GM19025 (cell line): ENCODE results near the gene TTLL3.
"Not testable (repeated sequence)": the region's sequence is repeated elsewhere in the genome, so short reads cannot be mapped to it uniquely, and the experiment has no call there.

Experiments
- ATAC-seq: cut with Tn5 transposase; IDR thresholded peaks from one replicate; pipeline ENCODE4 v1.9.1; 2021; ENCODE audit warnings: mild to moderate bottlenecking, low read depth, moderate library complexity; ENCODE audit not compliant: unreplicated experiment

Gene TTLL3, protein sequence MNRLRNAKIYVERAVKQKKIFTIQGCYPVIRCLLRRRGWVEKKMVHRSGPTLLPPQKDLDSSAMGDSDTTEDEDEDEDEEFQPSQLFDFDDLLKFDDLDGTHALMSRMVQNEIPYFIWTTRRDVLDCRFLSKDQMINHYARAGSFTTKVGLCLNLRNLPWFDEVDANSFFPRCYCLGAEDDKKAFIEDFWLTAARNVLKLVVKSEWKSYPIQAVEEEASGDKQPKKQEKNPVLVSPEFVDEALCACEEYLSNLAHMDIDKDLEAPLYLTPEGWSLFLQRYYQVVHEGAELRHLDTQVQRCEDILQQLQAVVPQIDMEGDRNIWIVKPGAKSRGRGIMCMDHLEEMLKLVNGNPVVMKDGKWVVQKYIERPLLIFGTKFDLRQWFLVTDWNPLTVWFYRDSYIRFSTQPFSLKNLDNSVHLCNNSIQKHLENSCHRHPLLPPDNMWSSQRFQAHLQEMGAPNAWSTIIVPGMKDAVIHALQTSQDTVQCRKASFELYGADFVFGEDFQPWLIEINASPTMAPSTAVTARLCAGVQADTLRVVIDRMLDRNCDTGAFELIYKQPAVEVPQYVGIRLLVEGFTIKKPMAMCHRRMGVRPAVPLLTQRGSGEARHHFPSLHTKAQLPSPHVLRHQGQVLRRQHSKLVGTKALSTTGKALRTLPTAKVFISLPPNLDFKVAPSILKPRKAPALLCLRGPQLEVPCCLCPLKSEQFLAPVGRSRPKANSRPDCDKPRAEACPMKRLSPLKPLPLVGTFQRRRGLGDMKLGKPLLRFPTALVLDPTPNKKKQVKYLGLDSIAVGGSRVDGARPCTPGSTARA

DNA sequence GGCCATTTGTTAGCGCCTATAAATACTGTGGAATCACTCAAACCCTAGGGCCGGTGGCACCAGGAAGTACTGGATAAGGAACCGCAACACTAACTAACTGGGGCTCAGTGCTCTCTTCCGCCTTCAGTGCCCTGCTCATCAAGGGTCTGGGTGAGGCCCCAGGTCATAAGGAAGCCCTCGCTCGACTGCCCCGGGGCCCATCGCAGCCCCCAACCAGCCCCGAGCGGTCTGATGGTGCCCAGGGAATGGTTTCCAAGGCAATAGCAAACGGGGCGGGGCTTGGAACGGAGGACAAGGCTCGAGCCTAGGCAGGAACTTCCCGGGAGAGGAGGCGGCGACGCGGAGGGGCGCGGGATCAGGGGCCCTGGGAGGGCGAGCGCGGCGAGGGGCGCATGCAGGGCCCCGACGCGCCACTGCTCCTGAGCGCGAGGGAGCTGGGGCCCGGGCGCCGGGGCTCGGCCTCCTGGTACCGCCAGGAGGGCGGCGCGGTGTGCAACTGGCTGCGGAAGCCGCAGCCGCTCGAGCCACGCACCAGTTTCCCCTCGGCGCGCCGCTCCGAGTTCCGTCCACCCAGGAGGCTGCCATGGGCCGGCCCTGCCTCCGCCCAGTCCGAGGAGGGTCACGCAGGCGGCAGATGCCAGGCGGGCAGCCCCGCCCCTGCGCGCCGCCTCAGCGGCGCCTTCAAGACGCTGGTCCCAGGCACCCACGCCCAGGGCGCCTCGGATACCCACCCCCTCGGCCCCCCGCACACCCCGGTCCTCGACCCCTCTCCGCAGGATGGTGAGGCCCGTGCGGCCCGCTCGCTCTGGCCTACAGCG lies at the start of gene TTLL3:
Gene TTLL3 (plus strand): TSS at position 648 of the 818 bp plus-strand sequence. CDS start 400 bp downstream, outside the sequence.
- ATAC-seq = peak; percentile 49

DNA sequence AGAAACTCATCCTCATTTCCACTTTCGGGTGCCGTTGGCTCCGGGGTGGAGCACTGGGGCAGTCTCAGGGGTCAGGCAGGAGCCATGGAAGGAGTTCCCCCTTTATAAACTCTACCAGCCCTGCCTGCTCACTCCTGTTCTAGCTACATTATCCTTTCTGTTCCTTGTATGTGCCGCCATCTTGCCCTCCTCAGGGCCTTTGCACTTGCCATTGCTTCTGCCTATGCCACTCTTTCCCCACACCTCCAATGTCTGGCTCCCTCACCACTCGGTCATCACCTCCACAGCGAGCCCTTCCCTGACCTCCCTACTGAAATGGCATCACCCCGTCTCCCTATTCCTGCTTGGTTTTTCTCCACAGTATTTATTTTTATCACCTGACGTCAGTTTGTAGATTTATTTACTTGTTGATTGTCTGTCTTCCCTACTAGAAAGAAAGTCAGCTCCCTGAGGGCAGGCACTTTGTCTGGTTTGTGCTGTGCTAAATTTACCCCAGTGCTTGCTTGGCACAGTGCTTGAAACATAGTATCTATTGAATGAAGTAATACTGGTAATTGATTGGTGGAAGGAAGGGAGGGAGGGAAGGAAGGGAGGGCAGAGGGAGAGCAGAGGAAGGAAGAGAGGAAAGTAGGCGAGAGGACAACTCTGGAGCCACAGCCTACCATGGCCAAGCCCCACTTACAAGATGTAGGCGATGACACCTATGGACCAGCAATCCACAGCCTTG lies 49.1 kb upstream of the TTLL3 start:
- ATAC-seq = no peak

DNA sequence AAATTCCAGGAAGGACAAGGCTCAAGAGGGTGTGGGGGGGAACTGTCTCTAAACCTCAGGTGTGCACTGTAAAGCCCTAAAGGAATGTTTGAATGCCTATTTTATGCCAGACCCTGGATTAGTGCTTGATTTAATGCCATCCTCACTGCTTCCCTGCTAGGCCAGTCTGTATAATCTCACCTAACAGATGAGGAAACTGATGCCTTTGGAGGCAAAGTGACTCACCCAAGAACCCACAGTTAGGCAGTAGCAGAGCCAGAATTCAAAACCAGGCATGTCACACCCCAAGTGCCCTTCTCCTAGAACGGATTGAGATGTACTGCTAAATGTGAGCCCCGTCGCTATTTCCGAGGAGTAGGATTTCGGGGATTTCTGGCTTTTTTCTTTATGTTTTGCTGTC lies 48.1 kb upstream of the TTLL3 start:
- no peak for ATAC-seq

DNA sequence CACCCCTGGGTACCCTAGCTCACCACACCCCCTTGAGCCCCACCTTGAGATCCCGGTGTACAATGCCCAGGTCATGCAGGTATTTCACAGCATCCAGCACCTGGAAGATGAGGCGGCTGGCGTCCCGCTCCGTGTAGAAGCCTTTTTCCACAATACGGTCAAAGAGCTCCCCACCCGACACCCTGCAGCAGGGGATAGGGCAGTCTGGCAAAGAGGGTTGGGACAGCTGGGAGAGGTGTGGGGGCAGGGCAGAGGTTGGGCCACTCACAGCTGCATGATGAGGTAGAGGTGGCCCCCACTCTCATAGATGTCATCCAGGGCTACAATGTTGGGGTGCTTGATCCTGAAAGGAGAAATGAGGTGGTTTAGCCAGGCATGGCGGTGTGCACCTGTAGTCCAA lies 47.2 kb upstream of the TTLL3 start:
- ATAC-seq = no peak

DNA sequence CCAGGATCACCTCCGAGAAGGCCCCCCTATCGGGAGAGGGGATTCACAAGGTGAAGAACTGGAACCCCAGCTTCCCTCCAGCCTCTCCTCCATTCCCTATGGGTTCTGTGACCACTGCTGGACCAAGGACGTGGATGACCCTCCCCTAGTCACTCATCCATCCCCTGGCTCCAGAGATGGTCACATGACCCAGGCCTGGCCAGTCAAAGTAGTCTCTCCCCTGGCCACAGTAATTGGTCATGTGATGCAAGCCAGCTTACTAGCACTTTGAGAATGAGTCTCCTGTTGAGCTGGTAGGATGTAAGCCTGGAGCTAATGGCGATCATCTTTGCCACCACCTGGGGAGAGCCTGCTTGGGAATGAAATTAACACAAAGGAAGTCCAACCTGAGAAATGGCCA lies 44.2 kb upstream of the TTLL3 start:
- ATAC-seq = no peak

DNA sequence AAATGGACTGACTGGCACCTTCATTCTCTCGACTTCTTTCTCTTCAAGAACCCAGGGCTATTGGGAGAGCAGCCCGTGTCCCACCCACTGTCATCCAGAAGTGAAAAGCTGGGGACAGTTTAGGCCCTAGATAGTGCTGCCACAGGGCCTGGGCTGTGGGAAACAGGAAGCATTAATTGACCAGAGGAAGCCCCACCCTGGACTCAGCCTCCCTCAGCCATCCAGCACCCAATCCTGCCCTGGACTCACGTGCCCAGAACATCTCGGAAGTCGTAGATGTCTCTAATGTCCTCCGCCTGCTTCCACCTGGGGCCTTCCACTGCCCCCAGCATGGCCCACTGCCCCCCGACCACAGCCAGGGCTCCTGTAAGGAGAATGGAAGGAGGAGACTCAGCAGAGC lies 42.6 kb upstream of the TTLL3 start:
- ATAC-seq = no peak

DNA sequence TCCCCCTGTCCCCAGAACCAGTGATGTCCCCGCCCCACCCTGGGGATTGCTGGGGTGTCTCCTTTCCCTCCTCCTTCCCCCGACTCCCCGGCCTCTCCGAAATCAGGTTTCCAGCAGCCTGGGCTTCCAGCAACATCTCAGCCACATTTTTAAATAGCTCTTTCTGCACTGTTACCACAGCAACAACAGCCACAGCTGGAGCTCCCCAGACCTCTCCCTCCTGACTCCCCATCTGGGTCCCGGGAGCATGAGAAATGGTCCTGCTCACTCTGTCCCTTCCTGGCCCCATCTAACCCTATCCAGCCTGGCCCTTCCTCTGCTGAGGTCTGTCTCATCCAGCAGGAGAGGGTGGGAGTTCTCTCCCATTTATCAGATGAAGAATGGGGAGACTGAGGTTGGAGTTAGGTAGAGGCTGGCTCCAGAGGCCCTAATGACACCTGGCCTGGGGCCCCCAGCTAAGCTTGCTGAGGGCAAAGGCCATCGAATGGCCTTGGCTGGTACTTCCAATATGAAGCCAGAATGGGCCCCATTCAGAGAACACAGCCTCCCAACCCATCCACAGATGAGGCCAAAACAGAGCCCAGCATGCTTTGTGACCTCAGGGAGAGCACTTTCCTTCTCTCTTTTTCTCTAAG lies 41.8 kb upstream of the TTLL3 start:
- ATAC-seq = no peak

DNA sequence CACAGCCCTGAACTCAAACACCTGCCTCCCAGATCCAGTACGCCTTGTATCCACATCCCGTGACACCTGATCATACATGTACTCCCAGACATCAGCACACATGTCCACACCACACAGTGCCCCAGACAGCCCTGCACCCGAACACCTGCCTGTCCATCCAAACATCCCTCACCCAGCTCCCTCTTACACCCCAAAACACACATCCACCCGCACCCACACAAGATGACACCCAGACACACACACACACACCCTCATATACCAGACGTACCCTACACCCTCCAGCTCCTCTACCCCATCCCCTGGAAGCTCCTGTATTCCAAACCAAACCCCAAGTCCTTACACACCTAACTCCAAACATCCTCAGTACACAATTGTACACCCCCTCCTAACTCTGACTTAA lies 41.0 kb upstream of the TTLL3 start:
- ATAC-seq = no peak

DNA sequence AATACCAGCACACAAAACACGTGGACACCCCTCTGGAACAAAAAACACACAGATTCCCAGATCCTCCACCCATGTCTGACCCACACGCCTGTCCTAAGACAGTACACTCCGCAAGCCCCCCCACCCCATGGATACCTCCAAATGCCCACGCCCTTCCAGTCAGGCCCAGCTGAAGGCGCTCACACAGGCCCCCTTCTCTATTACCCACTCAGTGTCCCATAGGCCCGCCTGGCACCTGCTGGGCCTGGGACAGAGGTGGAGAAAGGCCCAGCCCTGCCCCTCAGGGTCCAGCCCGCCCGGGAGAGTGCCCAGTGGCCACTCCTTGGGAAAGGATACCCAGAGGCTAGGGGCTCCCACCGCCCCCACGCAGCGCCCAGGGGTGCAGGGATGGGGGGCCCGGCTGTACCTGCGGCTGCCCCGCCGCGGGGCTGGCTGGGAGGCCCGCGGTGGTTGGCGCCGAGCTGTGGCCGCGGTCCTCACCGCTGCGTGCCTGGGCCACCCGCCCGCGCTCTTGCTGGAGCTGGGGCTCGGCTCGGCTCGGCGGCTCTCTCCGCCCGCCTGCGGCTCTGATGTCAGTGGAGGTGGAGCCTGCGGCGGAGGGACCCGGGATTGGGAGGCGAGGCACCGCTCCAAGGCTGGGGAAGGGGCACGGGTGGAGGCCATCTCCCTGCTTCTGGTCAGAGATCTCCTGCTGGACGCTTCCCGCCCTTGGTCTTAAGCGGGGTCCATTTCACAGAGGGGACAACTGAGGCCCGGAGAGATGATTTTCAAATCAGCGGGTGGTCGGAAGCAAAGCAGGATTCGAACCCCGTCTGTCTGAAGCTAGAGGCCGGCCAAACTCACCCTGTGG lies 40.4 kb upstream of the TTLL3 start, which contains the start of gene CAMK1:
Gene CAMK1 (minus strand): TSS at position 522 of the 850 bp plus-strand sequence. CDS start 2,198 bp downstream, outside the sequence.
- peak; percentile 73 for ATAC-seq

DNA sequence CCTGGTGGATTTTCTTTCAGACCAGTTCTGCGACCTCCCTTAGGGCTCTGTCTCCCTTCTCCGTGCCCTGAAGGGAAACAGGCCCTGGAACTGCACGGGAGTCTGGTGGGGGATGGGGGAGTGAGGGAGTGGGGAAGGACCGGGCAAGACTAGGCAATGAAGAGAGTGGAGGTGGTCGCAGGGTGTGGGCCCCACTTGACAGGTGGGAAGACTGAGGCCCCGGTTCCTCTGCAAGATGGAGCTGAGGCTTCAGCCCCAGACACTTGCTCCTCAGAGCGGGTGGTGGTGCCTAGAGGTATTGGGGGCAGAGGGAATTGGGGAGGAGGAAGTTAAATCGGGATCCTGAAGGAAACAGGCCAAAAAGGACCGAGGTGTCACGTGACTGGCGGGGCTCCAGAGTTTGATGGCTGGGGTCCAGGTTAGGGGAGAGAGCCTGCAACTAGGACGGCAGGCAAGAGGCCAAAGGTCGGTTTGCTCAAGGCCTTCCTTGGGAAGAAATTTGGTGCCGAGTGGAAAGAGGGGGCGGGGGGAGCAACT lies 39.7 kb upstream of the TTLL3 start:
- ATAC-seq = no peak

DNA sequence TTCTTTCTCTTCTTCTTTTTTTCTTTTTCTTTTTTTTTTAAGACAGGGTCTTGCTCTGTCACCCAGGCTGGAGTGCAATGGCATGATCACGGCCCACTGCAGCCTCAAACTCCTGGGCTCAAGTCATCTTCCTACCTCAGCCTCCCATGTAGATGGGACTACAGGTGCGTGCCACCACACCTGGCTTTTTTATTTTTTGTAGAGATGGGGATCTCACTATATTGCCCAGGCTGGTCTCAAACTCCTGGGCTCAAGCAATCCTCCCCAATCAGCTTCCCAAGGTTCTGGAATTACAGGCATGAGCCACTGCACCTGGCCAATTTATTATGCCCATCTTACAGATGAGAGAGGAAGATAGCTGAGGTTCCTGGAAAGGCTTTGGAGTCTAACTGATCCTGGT lies 39.1 kb upstream of the TTLL3 start:
- not testable (repeated sequence) for ATAC-seq

DNA sequence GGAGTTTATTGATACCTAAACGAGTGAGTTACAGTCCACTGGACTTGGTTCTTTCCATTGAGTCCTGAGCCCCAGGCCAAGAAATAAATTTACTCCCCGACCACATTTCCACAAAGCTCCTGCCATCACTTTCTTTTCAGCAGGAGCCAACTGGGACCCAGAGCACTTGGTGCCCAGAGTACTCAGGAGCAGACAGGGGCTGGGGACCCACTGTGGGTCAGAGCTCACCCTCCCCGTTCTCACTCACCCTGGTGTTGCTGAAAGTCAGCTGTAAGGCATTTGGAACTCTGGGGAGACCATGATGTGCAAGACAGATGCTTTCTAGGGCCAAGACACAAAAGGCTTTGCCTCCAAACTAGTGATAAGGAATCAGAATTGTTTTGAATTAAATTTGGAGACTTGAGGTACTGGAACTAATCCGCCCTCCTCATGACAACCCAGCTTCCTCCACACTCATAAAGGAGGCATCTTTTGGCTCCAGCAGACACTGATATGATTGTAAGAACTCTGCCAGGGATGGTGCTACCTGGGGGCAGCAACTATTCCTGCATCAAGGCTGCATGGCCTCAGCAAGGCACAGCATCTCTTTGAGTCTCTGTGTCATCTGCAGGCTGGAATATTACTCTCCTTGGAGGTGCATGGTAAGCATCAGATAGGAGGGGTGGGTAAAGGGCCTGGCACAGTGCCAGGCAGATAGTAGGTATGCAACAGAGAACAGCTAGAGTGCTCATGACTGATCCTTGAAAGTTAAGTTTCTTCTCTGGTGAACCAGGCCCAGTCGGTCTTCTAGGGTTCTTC lies 33.0 kb upstream of the TTLL3 start:
- no peak for ATAC-seq

DNA sequence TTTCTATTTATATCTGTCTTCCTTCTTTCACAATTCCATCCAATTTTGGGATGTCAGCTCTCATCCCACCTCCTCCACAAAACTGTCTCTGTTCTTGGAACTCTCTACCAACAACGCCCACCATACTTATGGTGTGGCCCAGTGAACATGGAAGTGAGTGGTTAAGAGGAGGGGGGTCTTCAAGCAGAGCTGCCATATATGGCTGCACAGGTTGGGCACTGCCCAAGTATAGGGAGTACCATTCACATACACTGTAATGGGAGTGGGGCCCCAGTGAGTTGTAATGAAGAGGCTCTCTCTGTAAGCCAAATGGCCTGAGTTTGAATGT lies 32.4 kb upstream of the TTLL3 start:
- no peak for ATAC-seq

DNA sequence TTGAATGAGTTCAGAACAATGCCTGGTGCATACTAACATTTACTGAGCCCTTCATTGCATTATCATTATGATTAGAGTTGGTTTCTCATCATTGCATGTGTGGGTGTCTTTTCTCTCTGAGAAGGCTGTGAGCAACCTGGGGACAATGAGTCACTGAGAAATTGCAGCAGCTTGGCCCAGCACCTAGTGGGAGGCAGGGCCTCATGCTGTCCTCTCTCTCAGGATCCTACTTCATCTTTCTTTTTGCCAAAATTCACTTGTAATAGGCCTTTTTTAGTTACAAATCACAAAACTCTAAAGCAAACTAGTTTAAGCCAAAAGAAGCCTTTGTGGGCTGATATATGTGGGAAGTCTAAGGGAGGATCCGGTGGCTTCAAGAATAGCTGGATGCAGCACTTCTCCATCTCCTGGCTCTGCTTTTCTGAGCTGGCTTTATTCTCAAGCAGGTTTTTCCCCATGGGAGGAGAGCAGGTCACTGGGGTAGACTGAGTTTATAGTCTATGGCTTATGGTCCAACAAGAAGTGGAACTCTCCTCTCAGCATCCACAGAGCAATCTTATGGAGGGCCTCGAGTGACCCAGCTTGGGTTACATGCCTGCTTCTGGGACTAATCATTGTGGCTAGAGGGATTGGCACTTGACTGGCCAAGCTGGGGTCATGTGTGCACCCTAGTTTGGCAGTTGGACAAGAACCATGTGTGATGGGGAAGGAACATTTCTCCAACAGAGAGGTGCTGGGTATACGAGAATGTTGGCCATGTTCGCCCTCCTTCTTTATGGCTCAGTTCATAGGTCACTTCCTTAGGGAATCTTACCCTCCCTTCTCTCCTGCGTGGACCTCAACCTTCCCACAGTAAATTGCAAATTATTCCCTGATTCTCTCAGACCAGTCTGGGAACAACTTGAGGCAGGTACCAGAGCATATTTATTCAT lies 31.7 kb upstream of the TTLL3 start:
- no peak for ATAC-seq

DNA sequence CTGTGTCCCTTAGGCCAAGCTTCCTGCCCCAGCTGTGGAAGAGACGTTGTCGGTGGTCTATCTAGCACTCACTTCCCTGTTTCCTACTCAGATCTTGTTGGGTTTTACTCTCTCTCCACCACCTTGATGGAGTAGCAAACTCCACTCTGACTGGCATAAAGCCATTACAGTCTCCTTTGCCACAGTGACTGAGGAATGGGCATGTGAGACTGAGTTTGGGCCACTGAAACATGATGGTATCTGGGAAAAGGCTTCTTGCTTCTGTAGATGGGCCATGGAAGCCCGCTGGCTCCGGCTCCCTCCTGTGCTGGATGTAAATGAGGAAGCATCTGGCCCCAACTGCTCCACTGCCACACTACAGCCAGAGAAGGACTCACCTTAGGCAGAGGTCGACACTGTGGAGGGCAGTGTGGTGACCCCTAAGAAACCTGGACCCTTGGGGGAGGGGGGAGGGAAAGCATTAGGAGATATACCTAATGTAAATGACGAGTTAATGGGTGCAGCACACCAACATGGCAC lies 30.9 kb upstream of the TTLL3 start:
- no peak for ATAC-seq

DNA sequence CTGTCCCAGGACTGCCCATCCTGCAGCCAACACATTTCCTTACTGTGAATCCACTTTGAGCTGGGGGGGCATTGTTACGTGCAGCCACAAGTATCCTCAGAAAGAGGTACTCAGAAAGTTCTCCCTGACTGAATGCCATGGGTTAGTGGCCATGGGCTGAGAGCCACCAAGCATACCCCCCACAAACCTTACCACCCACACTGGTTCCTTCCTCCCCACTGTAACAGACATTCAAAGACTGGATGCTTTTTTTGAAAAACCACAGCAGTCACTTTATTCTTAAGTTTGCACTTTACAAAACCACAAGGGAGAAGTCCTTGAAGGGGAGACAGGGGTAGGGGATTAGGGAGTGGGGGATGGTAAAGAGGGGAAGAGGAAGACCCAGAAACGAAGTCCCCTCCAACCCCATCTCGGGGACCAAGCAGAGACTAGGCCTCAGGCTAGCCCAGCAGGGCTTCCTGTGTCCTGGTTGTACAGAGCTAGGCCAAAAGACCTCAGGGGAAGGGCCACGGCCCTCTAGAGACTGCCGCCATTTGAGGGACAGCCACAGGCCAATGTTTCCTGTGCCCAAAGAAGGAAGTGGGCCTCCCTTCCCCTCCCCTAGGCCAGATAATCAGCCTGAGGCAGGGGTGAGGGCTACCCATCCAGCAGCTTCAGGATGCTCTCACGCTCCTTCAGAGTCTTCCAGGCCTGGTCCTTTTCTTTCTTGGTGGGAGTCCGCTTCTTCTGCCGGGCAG lies 30.2 kb upstream of the TTLL3 start:
- ATAC-seq = peak; percentile 58
